GM12864 (cell line): ENCODE measurements around the gene GABRA1.

Experiments
- DNase-seq: peaks from one replicate; pipeline ENCODE4 v3.0.0-alpha.2; 2011; ENCODE audit warnings: low read depth
- H3K4me3 ChIP-seq: 2 replicates; pipeline ENCODE4 v1.5.1; 2011; ENCODE audit warnings: mild to moderate bottlenecking, low read depth, low read length, control low read depth
- TF ChIP-seq, protein P1 (sequence below): IDR thresholded peaks from 2 replicates; pipeline ENCODE4 v1.5.1; 2011; ENCODE audit warnings: low read depth, mild to moderate bottlenecking, moderate library complexity, low read length, control low read depth, inconsistent platforms; ENCODE audit errors: missing control alignments

Gene GABRA1

DNA sequence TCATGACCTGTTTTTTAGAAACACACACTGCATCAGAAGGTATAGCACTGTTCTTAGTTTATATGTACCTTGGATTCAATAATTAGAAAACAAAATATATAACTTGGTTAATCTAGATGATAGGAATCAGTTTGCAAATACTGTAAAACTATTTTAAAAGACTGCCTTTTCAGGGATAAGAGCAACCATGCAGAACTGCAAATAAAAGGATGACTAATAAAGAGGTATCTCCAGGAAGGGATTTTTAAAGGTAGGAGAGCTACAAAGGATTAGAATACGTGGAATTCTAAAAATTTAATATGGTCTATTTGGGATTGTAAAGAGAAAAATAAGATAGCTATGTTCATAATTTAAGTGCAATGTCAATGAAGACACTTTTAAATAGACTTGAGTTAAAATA is 9.4 kb downstream of the GABRA1 start:
- TF ChIP-seq, protein P1, sequence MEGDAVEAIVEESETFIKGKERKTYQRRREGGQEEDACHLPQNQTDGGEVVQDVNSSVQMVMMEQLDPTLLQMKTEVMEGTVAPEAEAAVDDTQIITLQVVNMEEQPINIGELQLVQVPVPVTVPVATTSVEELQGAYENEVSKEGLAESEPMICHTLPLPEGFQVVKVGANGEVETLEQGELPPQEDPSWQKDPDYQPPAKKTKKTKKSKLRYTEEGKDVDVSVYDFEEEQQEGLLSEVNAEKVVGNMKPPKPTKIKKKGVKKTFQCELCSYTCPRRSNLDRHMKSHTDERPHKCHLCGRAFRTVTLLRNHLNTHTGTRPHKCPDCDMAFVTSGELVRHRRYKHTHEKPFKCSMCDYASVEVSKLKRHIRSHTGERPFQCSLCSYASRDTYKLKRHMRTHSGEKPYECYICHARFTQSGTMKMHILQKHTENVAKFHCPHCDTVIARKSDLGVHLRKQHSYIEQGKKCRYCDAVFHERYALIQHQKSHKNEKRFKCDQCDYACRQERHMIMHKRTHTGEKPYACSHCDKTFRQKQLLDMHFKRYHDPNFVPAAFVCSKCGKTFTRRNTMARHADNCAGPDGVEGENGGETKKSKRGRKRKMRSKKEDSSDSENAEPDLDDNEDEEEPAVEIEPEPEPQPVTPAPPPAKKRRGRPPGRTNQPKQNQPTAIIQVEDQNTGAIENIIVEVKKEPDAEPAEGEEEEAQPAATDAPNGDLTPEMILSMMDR, result no peak
- H3K4me3 ChIP-seq, result no peak overlapping the region
- DNase-seq, result no peak

DNA sequence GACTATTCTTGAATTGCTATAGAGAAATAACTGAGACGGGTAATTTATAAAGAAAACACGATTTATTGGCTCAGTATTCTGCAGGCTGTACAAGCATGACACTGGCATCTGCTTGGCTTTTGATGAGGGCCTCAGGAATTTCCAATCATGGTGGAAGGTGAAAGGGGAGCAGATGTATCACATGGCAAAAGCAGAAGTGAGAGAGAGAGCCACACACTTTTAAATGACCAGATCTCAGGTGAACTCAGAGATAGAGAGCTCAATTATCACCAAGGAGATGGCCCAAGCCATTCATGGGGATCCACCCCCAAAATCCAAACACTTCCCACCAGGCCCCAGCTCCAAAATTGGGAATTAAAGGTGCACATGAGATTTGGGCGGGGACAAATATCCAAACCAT is 15.3 kb downstream of the GABRA1 start:
- H3K4me3 ChIP-seq, result no peak overlapping the region
- no peak for DNase-seq
- TF ChIP-seq, protein P1, result no peak

DNA sequence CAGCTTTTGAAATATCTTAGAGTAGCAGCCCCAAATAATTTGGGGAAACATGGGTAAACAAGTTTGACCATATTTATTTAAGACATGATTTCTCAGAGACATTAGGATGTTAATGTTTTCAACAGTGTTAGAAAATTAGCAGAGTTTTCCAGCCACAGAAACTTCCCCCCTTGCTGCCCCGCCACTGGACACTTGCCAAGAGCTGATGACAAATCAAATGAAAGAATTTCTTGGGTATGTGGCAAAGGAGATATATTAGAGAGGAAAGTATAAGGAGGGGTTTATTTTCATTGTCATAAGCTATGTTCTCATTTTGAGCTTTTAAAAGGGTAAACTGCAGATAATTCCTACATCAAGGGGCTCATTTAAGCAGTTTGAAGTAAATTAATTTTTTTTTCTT is 15.9 kb downstream of the GABRA1 start:
- H3K4me3 ChIP-seq, result no peak overlapping the region
- no peak for DNase-seq
- TF ChIP-seq, protein P1, result no peak

DNA sequence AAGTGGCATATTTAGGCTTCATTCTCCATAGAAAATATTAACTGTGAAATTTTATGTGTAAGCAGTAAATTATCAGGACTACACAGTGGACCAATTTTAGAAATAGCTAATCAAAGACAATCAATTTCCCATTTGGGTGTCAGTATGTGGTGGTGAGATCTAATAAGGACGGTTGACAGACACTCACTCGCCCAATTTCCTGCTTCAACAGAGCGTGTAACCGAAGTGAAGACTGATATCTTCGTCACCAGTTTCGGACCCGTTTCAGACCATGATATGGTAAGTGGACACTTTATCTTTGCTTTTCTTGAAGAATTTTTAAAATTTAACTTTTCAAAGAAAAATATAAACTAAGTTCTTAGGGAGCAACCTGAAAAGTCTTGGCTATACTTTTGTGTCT is 17.6 kb downstream of the GABRA1 start:
- no peak overlapping the region for H3K4me3 ChIP-seq
- TF ChIP-seq, protein P1, result no peak

DNA sequence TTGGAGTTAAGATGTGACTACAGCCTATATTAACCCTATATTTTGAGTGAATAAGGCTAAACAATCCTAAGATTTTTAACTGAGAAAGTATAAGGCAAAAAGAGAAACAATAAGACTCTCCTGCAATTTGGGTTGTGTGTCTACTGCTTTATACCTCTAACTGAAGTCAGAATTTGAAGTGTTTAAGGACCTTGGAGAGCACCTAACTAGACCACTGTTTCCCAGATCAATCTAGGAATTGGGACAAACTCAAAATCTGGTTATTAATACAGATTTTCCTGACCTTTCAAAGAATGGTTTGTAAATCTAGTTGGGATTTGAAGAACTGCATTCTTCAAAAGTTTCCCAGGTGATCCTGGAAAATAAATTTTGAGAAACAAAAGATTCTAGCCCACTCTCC is 42.1 kb downstream of the GABRA1 start:
- DNase-seq, result no peak
- TF ChIP-seq, protein P1, result no peak
- H3K4me3 ChIP-seq, result no peak overlapping the region

More for the DNA sequence above, 17.6 kb downstream of the GABRA1 start:
- no peak for DNase-seq

DNA sequence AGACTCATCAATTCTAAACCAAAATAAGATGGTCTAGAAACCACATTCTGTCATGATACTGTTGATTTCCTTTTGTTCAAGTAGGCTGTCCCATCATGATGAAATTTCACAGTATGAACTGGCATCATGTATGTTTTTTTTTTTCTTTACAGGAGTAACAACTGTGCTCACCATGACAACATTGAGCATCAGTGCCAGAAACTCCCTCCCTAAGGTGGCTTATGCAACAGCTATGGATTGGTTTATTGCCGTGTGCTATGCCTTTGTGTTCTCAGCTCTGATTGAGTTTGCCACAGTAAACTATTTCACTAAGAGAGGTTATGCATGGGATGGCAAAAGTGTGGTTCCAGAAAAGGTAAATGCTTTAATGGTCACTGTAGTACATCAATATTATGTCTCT is 47.6 kb downstream of the GABRA1 start:
- TF ChIP-seq, protein P1, result no peak

DNA sequence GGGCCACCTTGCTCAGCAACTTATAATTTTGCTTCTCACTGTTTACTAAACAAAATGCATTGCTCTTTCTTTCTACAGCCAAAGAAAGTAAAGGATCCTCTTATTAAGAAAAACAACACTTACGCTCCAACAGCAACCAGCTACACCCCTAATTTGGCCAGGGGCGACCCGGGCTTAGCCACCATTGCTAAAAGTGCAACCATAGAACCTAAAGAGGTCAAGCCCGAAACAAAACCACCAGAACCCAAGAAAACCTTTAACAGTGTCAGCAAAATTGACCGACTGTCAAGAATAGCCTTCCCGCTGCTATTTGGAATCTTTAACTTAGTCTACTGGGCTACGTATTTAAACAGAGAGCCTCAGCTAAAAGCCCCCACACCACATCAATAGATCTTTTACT is 49.1 kb downstream of the GABRA1 start:
- TF ChIP-seq, protein P1, result no peak
- no peak for DNase-seq
- no peak overlapping the region for H3K4me3 ChIP-seq

More for the DNA sequence above, 47.6 kb downstream of the GABRA1 start:
- H3K4me3 ChIP-seq, result no peak overlapping the region
- DNase-seq, result no peak
